Neural cell (in vitro differentiated cells): ENCODE data around the gene DHX34.

Experiments
- CTCF ChIP-seq: fragments of 450-650 bp; IDR thresholded peaks from 2 replicates; pipeline ENCODE4 v1.5.1; 2014; ENCODE audit warnings: antibody characterized with exemption, mild to moderate bottlenecking, moderate library complexity; ENCODE audit not compliant: poor library complexity, severe bottlenecking
- EP300 ChIP-seq: fragments of 450-650 bp; conservative IDR thresholded peaks from 2 replicates; pipeline ENCODE4 v1.6.1; 2014; ENCODE audit warnings: antibody characterized with exemption, mild to moderate bottlenecking, moderate library complexity; ENCODE audit not compliant: poor library complexity, severe bottlenecking
- EZH2 ChIP-seq: fragments of 200-600, 300-800 bp; shearing (Covaris generic), sonication (generic); IDR thresholded peaks from 2 replicates; pipeline ENCODE4 v1.6.1; 2014; ENCODE audit warnings: antibody characterized with exemption, low read length, borderline replicate concordance, mild to moderate bottlenecking; ENCODE audit not compliant: insufficient read depth, poor library complexity, severe bottlenecking
- POLR2AphosphoS5 ChIP-seq: IDR thresholded peaks from 2 replicates; pipeline ENCODE4 v1.6.1; 2012
- RAD21 ChIP-seq: fragments of 450-650 bp; conservative IDR thresholded peaks from 2 replicates; pipeline ENCODE4 v1.6.1; 2014; ENCODE audit warnings: antibody characterized with exemption, mild to moderate bottlenecking, moderate library complexity
- REST ChIP-seq: IDR thresholded peaks from 2 replicates; pipeline ENCODE4 v1.6.1; 2012; ENCODE audit warnings: borderline replicate concordance
- SMC3 ChIP-seq: fragments of 450-650 bp; conservative IDR thresholded peaks from 2 replicates; pipeline ENCODE4 v1.6.1; 2014; ENCODE audit warnings: antibody characterized with exemption, mild to moderate bottlenecking, moderate library complexity; ENCODE audit not compliant: poor library complexity
- TAF1 ChIP-seq: IDR thresholded peaks from 2 replicates; pipeline ENCODE4 v1.6.1; 2012; ENCODE audit warnings: low read depth

- TF ChIP-seq CTCF (no peak), TAF1 (no peak), EP300 (no peak), POLR2AphosphoS5 (no peak), EZH2 (no peak), RAD21 (no peak), SMC3 (no peak), REST (no peak)
These were observed 69.5 kb downstream of the DHX34 start for GRCh38 chr19:47418692-47419029.
